HEK293 (cell line): Measurements from ENCODE around the gene GCFC2.

ENCODE experiments used
- GFI1B ChIP-seq: fragments of 450-650 bp; formaldehyde crosslinking; IDR thresholded peaks from 2 replicates; pipeline ENCODE4 v1.5.1; 2016; ENCODE audit warnings: missing biosample characterization, missing genetic modification characterization
- ZNF24 ChIP-seq: fragments of 450-650 bp; formaldehyde crosslinking; IDR thresholded peaks from 2 replicates; pipeline ENCODE4 v1.5.1; 2016; ENCODE audit warnings: missing biosample characterization, missing genetic modification characterization

DNA sequence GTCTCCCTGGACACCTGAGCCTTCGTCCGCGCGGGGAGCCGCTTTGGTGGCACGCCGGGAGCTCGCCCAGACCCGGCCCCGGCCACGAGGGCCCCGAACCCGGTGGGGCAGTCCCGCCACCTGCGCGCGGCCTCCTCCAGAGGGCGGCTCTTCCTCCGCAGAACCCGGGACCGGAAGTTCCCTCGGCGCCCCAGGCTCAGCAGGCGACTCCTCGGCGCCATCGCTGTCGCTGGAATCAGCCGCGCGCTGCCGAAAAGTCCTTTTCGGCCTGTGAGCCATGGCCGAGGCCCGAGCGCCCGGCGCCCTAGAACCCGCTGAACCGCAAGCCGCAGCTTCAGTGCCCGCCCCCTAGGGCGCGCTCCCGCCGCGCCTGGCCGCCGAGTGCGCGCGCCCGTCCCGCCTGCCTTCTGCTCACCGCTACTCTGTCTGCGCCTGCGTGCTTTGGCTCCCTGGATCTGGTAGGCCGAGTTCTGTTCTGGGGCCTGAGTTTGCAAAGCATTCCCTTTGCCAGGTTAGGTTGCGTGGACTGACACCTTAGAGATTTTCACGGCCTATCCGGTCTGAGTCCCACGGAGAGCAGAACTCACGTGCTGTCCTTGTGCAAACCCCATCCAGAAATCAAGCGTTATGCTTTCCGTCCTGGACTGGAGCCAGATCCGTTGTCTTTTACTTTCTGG lies at the start of gene GCFC2:
- TF ChIP-seq ZNF24: no peak
- TF ChIP-seq GFI1B: no peak
